ENCODE measurements around the gene LRRC3B. TPM values are rescaled to one million over a fixed set of nuclear protein-coding genes. Genes with fewer than 3 reads are reported as not detected.

The LRRC3B gene
- total RNA-seq, 6 donors from 2014 or later = 0.24 TPM; not detected in 5

GRCh38 chr3:26625187-26625586 is 2.6 kb downstream of the LRRC3B start:
- ATAC-seq (ENCODE audit: low FRiP score in 2 of 2) = no peak
- peak in 1 of 2 donors; percentile 14 for DNase-seq
- TF ChIP-seq, protein P1, sequence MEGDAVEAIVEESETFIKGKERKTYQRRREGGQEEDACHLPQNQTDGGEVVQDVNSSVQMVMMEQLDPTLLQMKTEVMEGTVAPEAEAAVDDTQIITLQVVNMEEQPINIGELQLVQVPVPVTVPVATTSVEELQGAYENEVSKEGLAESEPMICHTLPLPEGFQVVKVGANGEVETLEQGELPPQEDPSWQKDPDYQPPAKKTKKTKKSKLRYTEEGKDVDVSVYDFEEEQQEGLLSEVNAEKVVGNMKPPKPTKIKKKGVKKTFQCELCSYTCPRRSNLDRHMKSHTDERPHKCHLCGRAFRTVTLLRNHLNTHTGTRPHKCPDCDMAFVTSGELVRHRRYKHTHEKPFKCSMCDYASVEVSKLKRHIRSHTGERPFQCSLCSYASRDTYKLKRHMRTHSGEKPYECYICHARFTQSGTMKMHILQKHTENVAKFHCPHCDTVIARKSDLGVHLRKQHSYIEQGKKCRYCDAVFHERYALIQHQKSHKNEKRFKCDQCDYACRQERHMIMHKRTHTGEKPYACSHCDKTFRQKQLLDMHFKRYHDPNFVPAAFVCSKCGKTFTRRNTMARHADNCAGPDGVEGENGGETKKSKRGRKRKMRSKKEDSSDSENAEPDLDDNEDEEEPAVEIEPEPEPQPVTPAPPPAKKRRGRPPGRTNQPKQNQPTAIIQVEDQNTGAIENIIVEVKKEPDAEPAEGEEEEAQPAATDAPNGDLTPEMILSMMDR (IDR thresholded peaks at IDR 0.05) = no peak
- TF ChIP-seq EP300 (IDR thresholded peaks at IDR 0.05) (no peak), POLR2AphosphoS5 (IDR thresholded peaks at IDR 0.05) (no peak), POLR2A (IDR thresholded peaks at IDR 0.05) (no peak)
- H3K4me1 ChIP-seq = peaks cover 8 to 33% (median 11%) of the 10 kb centered on the region in 4 donors
- H3K36me3 ChIP-seq = no peaks in the 10 kb centered on the region
- H3K9me3 ChIP-seq = no peaks in the 10 kb centered on the region
- H3K27me3 ChIP-seq = peaks cover 0 to 10% (median 4%) of the 10 kb centered on the region in 4 donors
- WGBS, 2 donors = 72 to 74% methylated on average over 10 to 13 of the region's 13 CpGs
- no peak overlapping the region for H3K27ac ChIP-seq
- no peak overlapping the region for H3K4me3 ChIP-seq

DNA sequence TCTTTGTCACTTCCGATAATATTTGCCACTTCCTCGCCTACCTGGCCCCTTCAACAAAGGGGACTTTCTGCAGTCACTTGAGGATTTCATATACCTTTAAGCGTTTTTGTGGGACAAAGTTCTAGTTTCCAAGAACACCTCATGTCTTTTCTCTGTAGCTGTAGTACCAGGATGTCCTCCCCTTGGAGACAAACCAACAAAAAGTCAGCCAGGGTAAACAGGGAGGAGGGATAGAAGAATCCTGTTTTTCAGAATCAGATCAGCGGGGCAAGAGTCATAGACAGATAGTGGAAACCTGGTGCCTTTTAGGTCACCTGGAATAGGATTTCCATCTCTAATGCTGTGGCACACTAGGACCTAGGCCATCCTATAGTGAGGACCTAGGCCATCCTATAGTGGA is 4.5 kb downstream of the LRRC3B start:
- H3K9me3 ChIP-seq = no peaks in the 10 kb centered on the region
- ATAC-seq (ENCODE audit: low FRiP score in 2 of 2) (no peak), DNase-seq (no peak)
- WGBS, 2 donors = 79 to 84% methylated on average over 4 of the region's 4 CpGs
- TF ChIP-seq, protein P1 (IDR thresholded peaks at IDR 0.05) = no peak
- TF ChIP-seq EP300 (IDR thresholded peaks at IDR 0.05) = no peak
- H3K27ac ChIP-seq = no peak overlapping the region
- no peak overlapping the region for H3K4me3 ChIP-seq
- H3K36me3 ChIP-seq = no peaks in the 10 kb centered on the region
- H3K27me3 ChIP-seq = peaks cover 0 to 10% (median 3%) of the 10 kb centered on the region in 4 donors
- peaks cover 6 to 22% (median 8%) of the 10 kb centered on the region in 4 donors for H3K4me1 ChIP-seq

DNA sequence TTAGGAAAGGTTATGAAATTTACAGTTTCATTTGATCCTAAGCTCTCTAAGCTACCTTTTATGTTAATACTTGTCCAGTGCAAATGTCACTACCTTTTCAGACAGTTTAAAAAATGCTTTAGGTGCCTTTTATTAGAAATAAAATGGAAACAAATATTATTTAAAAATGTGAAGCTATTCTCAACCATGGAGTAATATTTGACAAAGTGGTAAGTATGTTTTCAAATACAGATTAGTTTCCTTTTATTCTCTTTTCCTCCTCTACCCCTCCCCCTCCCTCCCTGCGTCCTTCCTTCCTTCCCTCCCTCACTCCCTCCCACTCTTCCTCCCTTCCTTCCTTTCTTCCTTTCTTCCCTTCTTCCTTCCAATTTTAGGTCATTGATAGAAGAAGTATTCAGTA is 6.3 kb downstream of the LRRC3B start:
- Histone ChIP-seq H3K27ac (no peak overlapping the region), H3K9me3 (no peaks in the 10 kb centered on the region), H3K36me3 (no peaks in the 10 kb centered on the region), H3K27me3 (no peaks in the 10 kb centered on the region), H3K4me1 (peaks cover 0 to 4% (median 0%) of the 10 kb centered on the region in 4 donors), H3K4me3 (no peak overlapping the region)
- no peak for ATAC-seq (ENCODE audit: low FRiP score in 2 of 2)
- TF ChIP-seq EP300 (IDR thresholded peaks at IDR 0.05) = no peak
- TF ChIP-seq POLR2AphosphoS5 (IDR thresholded peaks at IDR 0.05) = no peak
- TF ChIP-seq, protein P1 (IDR thresholded peaks at IDR 0.05) = no peak
- TF ChIP-seq POLR2A (IDR thresholded peaks at IDR 0.05) = no peak
- 50 to 83% methylated on average over 1 of the region's 1 CpG for WGBS, 2 donors
- DNase-seq = no peak

- no peak for TF ChIP-seq POLR2A (IDR thresholded peaks at IDR 0.05)
- TF ChIP-seq, protein P1 (IDR thresholded peaks at IDR 0.05) = no peak
- TF ChIP-seq EP300 (IDR thresholded peaks at IDR 0.05) = no peak
- TF ChIP-seq POLR2AphosphoS5 (IDR thresholded peaks at IDR 0.05) = no peak
- H3K36me3 ChIP-seq = no peaks in the 10 kb centered on the region
- 88 to 90% methylated on average over 4 of the region's 4 CpGs for WGBS, 2 donors
- H3K9me3 ChIP-seq = no peaks in the 10 kb centered on the region
- no peaks in the 10 kb centered on the region for H3K4me1 ChIP-seq
- DNase-seq (no peak), ATAC-seq (ENCODE audit: low FRiP score in 2 of 2) (no peak)
- no peak overlapping the region for H3K4me3 ChIP-seq
- H3K27ac ChIP-seq = no peak overlapping the region
- no peaks in the 10 kb centered on the region for H3K27me3 ChIP-seq
Observed at GRCh38 chr3:26630669-26631389, 8.3 kb downstream of the LRRC3B start.

DNA sequence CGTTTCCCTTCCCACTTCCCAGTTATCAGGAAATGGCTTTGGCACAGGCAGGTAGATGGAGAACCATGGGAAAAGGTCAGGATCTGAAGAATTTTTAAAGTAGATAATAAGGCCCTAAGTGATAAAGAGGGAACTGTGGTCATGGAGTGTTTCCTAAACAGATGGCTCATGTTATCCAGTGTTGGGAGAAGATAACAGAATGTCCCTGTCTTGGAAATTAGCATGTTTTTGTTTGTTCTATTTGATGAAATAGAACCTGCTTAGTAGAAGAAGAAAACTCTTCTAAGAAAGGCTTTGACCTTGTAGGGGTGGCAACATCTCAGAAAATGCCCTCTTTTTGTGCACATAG is 8.8 kb downstream of the LRRC3B start:
- no peak overlapping the region for H3K4me3 ChIP-seq
- H3K36me3 ChIP-seq = no peaks in the 10 kb centered on the region
- H3K27ac ChIP-seq = no peak overlapping the region
- no peak for ATAC-seq (ENCODE audit: low FRiP score in 2 of 2)
- no peak for TF ChIP-seq POLR2AphosphoS5 (IDR thresholded peaks at IDR 0.05)
- TF ChIP-seq POLR2A (IDR thresholded peaks at IDR 0.05) = no peak
- TF ChIP-seq EP300 (IDR thresholded peaks at IDR 0.05) = no peak
- TF ChIP-seq, protein P1 (IDR thresholded peaks at IDR 0.05) = no peak
- no peaks in the 10 kb centered on the region for H3K27me3 ChIP-seq
- H3K9me3 ChIP-seq = no peaks in the 10 kb centered on the region
- H3K4me1 ChIP-seq = no peaks in the 10 kb centered on the region
- no peak for DNase-seq
- 46 to 58% methylated on average over 1 of the region's 1 CpG for whole genome bisulfite sequencing, 2 donors

Data from upper lobe of left lung (tissue), 6 donors.